Tibial artery (tissue), 4 donors: Measurements from ENCODE around the gene RBM39.

Source experiments
- DNase-seq, 2 donors: peaks; one replicate each; pipeline ENCODE4 v3.0.0-alpha.2; 2019
- H3K27ac ChIP-seq, 2 donors: fragments of 200-600 bp; sonication (generic) in 1 of 2; 1 replicate in 1 of 2; 2 replicates in 1 of 2; pipeline ENCODE4 v1.5.1; 2018 to 2019; ENCODE audit warnings: mild to moderate bottlenecking in 1 of 2
- H3K27me3 ChIP-seq, 2 donors: fragments of 200-600 bp; sonication (generic) in 1 of 2; one replicate each; pipeline versions ENCODE4 v1.5.1 to v1.6.0; 2016 to 2019
- H3K36me3 ChIP-seq, 3 donors: fragments of 200-600 bp; sonication (generic) in 2 of 3; one replicate each; pipeline ENCODE4 v1.5.1; 2016 to 2019; ENCODE audit warnings: mild to moderate bottlenecking in 2 of 3
- H3K4me1 ChIP-seq, 4 donors: fragments of 200-600 bp; sonication (generic) in 2 of 4; 1 replicate in 3 of 4; 2 replicates in 1 of 4; pipeline ENCODE4 v1.5.1; 2016 to 2019
- H3K4me3 ChIP-seq, 2 donors: fragments of 200-600 bp; sonication (generic) in 1 of 2; 1 replicate in 1 of 2; 2 replicates in 1 of 2; pipeline ENCODE4 v1.5.1; 2018 to 2019; ENCODE audit warnings: mild to moderate bottlenecking in 2 of 2
- H3K9me3 ChIP-seq, 3 donors: fragments of 200-600 bp; sonication (generic) in 1 of 3; one replicate each; pipeline ENCODE4 v1.5.1; 2016 to 2019
- CTCF ChIP-seq, 2 experiments: fragments of 200-600 bp in 1 of 2; fragments of 450-650 bp in 1 of 2; IDR thresholded peaks; one replicate each; pipeline ENCODE4 v1.5.1; 2017 to 2019; ENCODE audit warnings: antibody characterized with exemption in 2 of 2, mild to moderate bottlenecking in 1 of 2, moderate library complexity in 1 of 2
- intact Hi-C: fragments of 100-400 bp; cut with DNase I; formaldehyde crosslinking; loops from one replicate; pipeline ENCODE4 v1.15.0; 2023; ENCODE audit warnings: low total_unique reads

The RBM39 gene

GRCh38 chr20:35702051-35702823, 39.8 kb downstream of the RBM39 start:
- H3K27me3 ChIP-seq, result no peaks in the 10 kb centered on the region
- intact Hi-C loops, result no loop called here
- H3K36me3 ChIP-seq, result peaks cover 47 to 62% (median 48%) of the 10 kb centered on the region in 3 donors
- DNase-seq, result no peak
- no peak for TF ChIP-seq CTCF (IDR thresholded peaks at IDR 0.05)
- H3K4me1 ChIP-seq, result peaks cover 0 to 25% (median 17%) of the 10 kb centered on the region in 4 donors
- no peak overlapping the region for H3K27ac ChIP-seq
- H3K9me3 ChIP-seq, result no peaks in the 10 kb centered on the region
- no peak overlapping the region for H3K4me3 ChIP-seq

GRCh38 chr20:35700625-35701148, 41.4 kb downstream of the RBM39 start:
- no peaks in the 10 kb centered on the region for H3K9me3 ChIP-seq
- H3K36me3 ChIP-seq, result peaks cover 37 to 57% (median 44%) of the 10 kb centered on the region in 3 donors
- TF ChIP-seq CTCF (IDR thresholded peaks at IDR 0.05), result no peak
- DNase-seq, result no peak
- no peaks in the 10 kb centered on the region for H3K27me3 ChIP-seq
- peak overlapping the region in 1 of 2 donors; percentile 98 for H3K27ac ChIP-seq
- peaks cover 0 to 26% (median 17%) of the 10 kb centered on the region in 4 donors for H3K4me1 ChIP-seq
- no peak overlapping the region for H3K4me3 ChIP-seq
- intact Hi-C loops, result no loop called here

GRCh38 chr20:35699957-35700624, 42.0 kb downstream of the RBM39 start:
- TF ChIP-seq CTCF (IDR thresholded peaks at IDR 0.05), result no peak
- no peak for DNase-seq
- peaks cover 0 to 26% (median 17%) of the 10 kb centered on the region in 4 donors for H3K4me1 ChIP-seq
- H3K27ac ChIP-seq, result peak overlapping the region; percentile 94 to 98
- intact Hi-C loops, result loop anchor here (10.0 kb wide), 1 partner anchor 235 kb away; no protein-coding TSS in a partner anchor
- H3K9me3 ChIP-seq, result no peaks in the 10 kb centered on the region
- peak overlapping the region; percentile 94 to 95 for H3K4me3 ChIP-seq
- H3K36me3 ChIP-seq, result peaks cover 31 to 57% (median 44%) of the 10 kb centered on the region in 3 donors
- H3K27me3 ChIP-seq, result no peaks in the 10 kb centered on the region

GRCh38 chr20:35699127-35699956, 42.7 kb downstream of the RBM39 start, which contains the start of the genes NFS1 and ROMO1:
NFS1 (minus strand) TSS chr20:35699352; CDS start chr20:35699288, 64 bp downstream.
ROMO1 (plus strand) TSS chr20:35699405; CDS start chr20:35699633, 228 bp downstream.
- peak within 1 kb of the TSS; percentile 94 to 98 for H3K27ac ChIP-seq
- no peaks in the 10 kb centered on the region for H3K9me3 ChIP-seq
- intact Hi-C loops, result loop anchor here (10.0 kb wide), 1 partner anchor 235 kb away; no protein-coding TSS in a partner anchor
- peak; percentile 26 to 32 for TF ChIP-seq CTCF (IDR thresholded peaks at IDR 0.05)
- DNase-seq, result peak; percentile 80 to 90
- H3K4me1 ChIP-seq, result peaks cover 0 to 26% (median 17%) of the 10 kb centered on the region in 4 donors
- peaks cover 28 to 57% (median 37%) of the 10 kb centered on the region in 3 donors for H3K36me3 ChIP-seq
- H3K4me3 ChIP-seq, result peak within 1 kb of the TSS; percentile 94 to 95
- H3K27me3 ChIP-seq, result no peaks in the 10 kb centered on the region
